GM23338 (cell line): ENCODE measurements around the gene CACNB1. TPM values are rescaled to one million over a fixed set of nuclear protein-coding genes. Genes with fewer than 3 reads are reported as not detected.
A peak's percentile ranks its signal among the peaks of the same experiment; 100 is the strongest.

Experiments
- ATAC-seq: fragments of 200-7000 bp; cut with Tn5 transposase; 3 replicates; pipeline ENCODE4 v1.9.1; 2020
- DNase-seq: peaks from one replicate; pipeline ENCODE4 v3.0.0-alpha.2; 2015; ENCODE audit warnings: low spot score
- H2AFZ ChIP-seq: fragments of 200-600 bp; sonication (generic); 2 replicates; pipeline ENCODE4 v1.8.0; 2016; ENCODE audit warnings: antibody characterized with exemption, mild to moderate bottlenecking, moderate library complexity
- H3F3A ChIP-seq: fragments of 200-600 bp; sonication (generic); replicated peaks from 2 replicates; pipeline ENCODE4 v1.8.0; 2017; ENCODE audit warnings: antibody characterized with exemption, mixed run types, low read depth
- H3K27ac ChIP-seq: fragments of 200-600 bp; sonication (generic); 2 replicates; pipeline ENCODE4 v1.6.1; 2016; ENCODE audit warnings: low read depth
- H3K27me3 ChIP-seq: fragments of 200-600 bp; sonication (generic); 2 replicates; pipeline ENCODE4 v1.8.0; 2016; ENCODE audit warnings: mild to moderate bottlenecking, mixed run types, moderate library complexity; ENCODE audit not compliant: insufficient read depth
- H3K36me3 ChIP-seq: fragments of 200-600 bp; sonication (generic); 2 replicates; pipeline ENCODE4 v1.8.0; 2016; ENCODE audit warnings: mild to moderate bottlenecking; ENCODE audit not compliant: insufficient read depth
- H3K4me1 ChIP-seq: fragments of 200-600 bp; sonication (generic); 2 replicates; pipeline ENCODE4 v1.8.0; 2016; ENCODE audit warnings: mild to moderate bottlenecking, moderate library complexity; ENCODE audit not compliant: insufficient read depth
- H3K4me2 ChIP-seq: fragments of 200-600 bp; sonication (generic); 2 replicates; pipeline ENCODE4 v1.7.1; 2017; ENCODE audit warnings: mixed run types
- H3K4me3 ChIP-seq: fragments of 200-600 bp; sonication (generic); 2 replicates; pipeline ENCODE4 v1.6.1; 2016; ENCODE audit warnings: mixed run types
- H3K79me2 ChIP-seq: fragments of 200-600 bp; sonication (generic); replicated peaks from 2 replicates; pipeline ENCODE4 v1.8.0; 2017; ENCODE audit warnings: mild to moderate bottlenecking; ENCODE audit not compliant: insufficient read depth
- H3K9me2 ChIP-seq: fragments of 200-600 bp; sonication (generic); 2 replicates; pipeline ENCODE4 v1.8.0; 2017; ENCODE audit not compliant: insufficient read depth
- H4K20me1 ChIP-seq: fragments of 200-600 bp; sonication (generic); replicated peaks from 2 replicates; pipeline ENCODE4 v1.8.0; 2017; ENCODE audit warnings: mild to moderate bottlenecking; ENCODE audit not compliant: insufficient read depth
- H3K27ac Mint-ChIP-seq: 2 replicates; pipeline ENCODE4 v1.8.0; 2020; ENCODE audit warnings: inconsistent platforms, mild to moderate bottlenecking, moderate library complexity, mixed read lengths
- H3K27me3 Mint-ChIP-seq: 3 replicates; pipeline ENCODE4 v1.8.0; 2022; ENCODE audit warnings: low read depth, mild to moderate bottlenecking, moderate library complexity, mixed read lengths, inconsistent platforms; ENCODE audit not compliant: insufficient read depth, poor library complexity
- H3K36me3 Mint-ChIP-seq: 3 replicates; pipeline ENCODE4 v1.8.0; 2021; ENCODE audit warnings: low read depth, mild to moderate bottlenecking, inconsistent platforms, moderate library complexity, mixed read lengths
- H3K4me1 Mint-ChIP-seq: 3 replicates; pipeline ENCODE4 v1.8.0; 2020; ENCODE audit warnings: mild to moderate bottlenecking, inconsistent platforms, mixed read lengths
- H3K4me3 Mint-ChIP-seq: 3 replicates; pipeline ENCODE4 v1.8.0; 2021; ENCODE audit warnings: moderate library complexity, mild to moderate bottlenecking, inconsistent platforms, mixed read lengths
- H3K9me3 Mint-ChIP-seq: 3 replicates; pipeline ENCODE4 v1.8.0; 2020; ENCODE audit warnings: moderate library complexity, mild to moderate bottlenecking, inconsistent platforms, mixed read lengths
- CREB1 ChIP-seq: fragments of 250-450 bp; sonication (Bioruptor Pico); IDR thresholded peaks from 2 replicates; pipeline ENCODE4 v1.5.0; 2020; ENCODE audit warnings: low read depth, mild to moderate bottlenecking, moderate library complexity
- ETS1 ChIP-seq: IDR thresholded peaks from 2 replicates; pipeline ENCODE4 v1.6.1; 2016; ENCODE audit warnings: antibody characterized with exemption
- EZH2 ChIP-seq: fragments of 200-600 bp; sonication (generic); IDR thresholded peaks from one replicate; pipeline ENCODE4 v1.8.0; 2017; ENCODE audit warnings: antibody characterized with exemption, mild to moderate bottlenecking, low read depth; ENCODE audit not compliant: unreplicated experiment
- EZH2phosphoT487 ChIP-seq: fragments of 200-600 bp; sonication (generic); IDR thresholded peaks from one replicate; pipeline ENCODE4 v1.8.1; 2018; ENCODE audit warnings: antibody characterized with exemption; ENCODE audit not compliant: unreplicated experiment
- JUNB ChIP-seq: IDR thresholded peaks from one replicate; pipeline ENCODE4 v1.6.1; 2016; ENCODE audit warnings: antibody characterized with exemption; ENCODE audit not compliant: unreplicated experiment
- NANOG ChIP-seq: IDR thresholded peaks from 2 replicates; pipeline ENCODE4 v1.6.1; 2016; ENCODE audit warnings: antibody characterized with exemption, borderline replicate concordance
- POLR2AphosphoS5 ChIP-seq: IDR thresholded peaks from 2 replicates; pipeline ENCODE4 v1.6.1; 2016; ENCODE audit warnings: antibody characterized with exemption, low read depth
- REST ChIP-seq: IDR thresholded peaks from one replicate; pipeline ENCODE4 v1.6.1; 2018; ENCODE audit warnings: antibody characterized with exemption; ENCODE audit not compliant: unreplicated experiment
- STAT1 ChIP-seq: IDR thresholded peaks from one replicate; pipeline ENCODE4 v1.6.1; 2016; ENCODE audit warnings: antibody characterized with exemption; ENCODE audit not compliant: unreplicated experiment
- ZNF114 ChIP-seq: fragments of 250-450 bp; sonication (Bioruptor Pico); IDR thresholded peaks from 2 replicates; pipeline ENCODE4 v1.5.0; 2020; ENCODE audit warnings: mild to moderate bottlenecking, moderate library complexity
- ZNF331 ChIP-seq: fragments of 250-450 bp; sonication (Bioruptor Pico); IDR thresholded peaks from 2 replicates; pipeline ENCODE4 v1.5.0; 2020; ENCODE audit warnings: low read depth, mild to moderate bottlenecking, moderate library complexity
- polyA plus RNA-seq: library from polyadenylated mRNA; unstranded; fragments of >200 nt; fragmentation: Nextera tagmentation; extraction: Ambion mirVana; gene quantifications from 2 replicates; pipeline ENCODE4 v1.2.1, GENCODE V29; 2016
- total RNA-seq: library from RNA; depleted of rRNA; stranded (reverse); fragments of >200 nt; shearing (Covaris generic); gene quantifications from 2 replicates; pipeline ENCODE4 v1.2.3, GENCODE V29; 2014
- TF ChIP-seq, protein P1 (sequence below), 2 experiments: fragments of 200-600 bp in 1 of 2; sonication (generic) in 1 of 2; conservative IDR thresholded peaks; 2 replicates each; pipeline versions ENCODE4 v1.5.1 to v1.6.1; 2016 to 2017; ENCODE audit warnings: antibody characterized with exemption in 2 of 2, low read depth in 2 of 2, mild to moderate bottlenecking in 2 of 2, moderate library complexity in 1 of 2
- TF ChIP-seq, protein P2 (sequence below): fragments of 250-450 bp; sonication (Bioruptor Pico); IDR thresholded peaks from 2 replicates; pipeline ENCODE4 v1.5.0; 2020; ENCODE audit warnings: mild to moderate bottlenecking, moderate library complexity

CACNB1 gene
- total and polyA plus RNA-seq, 2 experiments from 2014 or later, result 8.4 to 13.1 TPM

DNA sequence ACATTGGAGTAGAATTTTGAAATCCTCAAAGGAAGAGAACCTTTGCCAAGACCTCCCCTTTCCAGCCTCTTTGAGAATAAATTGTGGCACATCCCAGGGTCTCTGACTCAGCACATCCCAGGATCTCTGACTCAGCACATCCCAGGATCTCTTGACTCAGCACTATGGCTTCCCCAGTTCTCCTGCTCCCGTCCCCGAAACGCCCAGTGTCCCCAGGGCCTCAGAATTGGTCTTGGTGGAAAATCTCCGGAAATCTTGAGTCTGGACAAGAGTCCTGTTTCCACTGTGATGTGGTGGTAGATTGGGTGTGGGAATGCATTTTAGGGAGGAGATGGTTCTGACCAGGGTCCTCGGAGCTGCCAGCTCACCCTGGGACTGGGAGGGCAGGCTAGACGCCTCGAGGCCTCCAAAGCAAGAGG, 65.3 kb downstream of the CACNB1 start:
- H3K79me2 ChIP-seq, result no peaks in the 10 kb centered on the region
- H3K4me1 Mint-ChIP-seq, result peaks cover 8% of the 10 kb centered on the region; the same call in 1 of the 3 replicates
- H3K27me3 ChIP-seq, result no peaks in the 10 kb centered on the region
- H3K9me3 Mint-ChIP-seq, result peaks cover 3% of the 10 kb centered on the region; the same call in 1 of the 3 replicates
- no peak for TF ChIP-seq CREB1 (CRISPR knock-in tag)
- TF ChIP-seq STAT1, result no peak
- no peak for TF ChIP-seq ZNF331 (CRISPR knock-in tag)
- no peak for TF ChIP-seq POLR2AphosphoS5
- TF ChIP-seq, protein P1, sequence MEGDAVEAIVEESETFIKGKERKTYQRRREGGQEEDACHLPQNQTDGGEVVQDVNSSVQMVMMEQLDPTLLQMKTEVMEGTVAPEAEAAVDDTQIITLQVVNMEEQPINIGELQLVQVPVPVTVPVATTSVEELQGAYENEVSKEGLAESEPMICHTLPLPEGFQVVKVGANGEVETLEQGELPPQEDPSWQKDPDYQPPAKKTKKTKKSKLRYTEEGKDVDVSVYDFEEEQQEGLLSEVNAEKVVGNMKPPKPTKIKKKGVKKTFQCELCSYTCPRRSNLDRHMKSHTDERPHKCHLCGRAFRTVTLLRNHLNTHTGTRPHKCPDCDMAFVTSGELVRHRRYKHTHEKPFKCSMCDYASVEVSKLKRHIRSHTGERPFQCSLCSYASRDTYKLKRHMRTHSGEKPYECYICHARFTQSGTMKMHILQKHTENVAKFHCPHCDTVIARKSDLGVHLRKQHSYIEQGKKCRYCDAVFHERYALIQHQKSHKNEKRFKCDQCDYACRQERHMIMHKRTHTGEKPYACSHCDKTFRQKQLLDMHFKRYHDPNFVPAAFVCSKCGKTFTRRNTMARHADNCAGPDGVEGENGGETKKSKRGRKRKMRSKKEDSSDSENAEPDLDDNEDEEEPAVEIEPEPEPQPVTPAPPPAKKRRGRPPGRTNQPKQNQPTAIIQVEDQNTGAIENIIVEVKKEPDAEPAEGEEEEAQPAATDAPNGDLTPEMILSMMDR (conservative IDR thresholded peaks at IDR 0.05; ENCODE audit: low read depth in 2 of 2), result no peak
- TF ChIP-seq ETS1, result no peak
- no peak for TF ChIP-seq EZH2
- TF ChIP-seq JUNB, result no peak
- TF ChIP-seq REST, result no peak
- TF ChIP-seq NANOG, result no peak
- no peak for TF ChIP-seq ZNF114
- TF ChIP-seq, protein P2, sequence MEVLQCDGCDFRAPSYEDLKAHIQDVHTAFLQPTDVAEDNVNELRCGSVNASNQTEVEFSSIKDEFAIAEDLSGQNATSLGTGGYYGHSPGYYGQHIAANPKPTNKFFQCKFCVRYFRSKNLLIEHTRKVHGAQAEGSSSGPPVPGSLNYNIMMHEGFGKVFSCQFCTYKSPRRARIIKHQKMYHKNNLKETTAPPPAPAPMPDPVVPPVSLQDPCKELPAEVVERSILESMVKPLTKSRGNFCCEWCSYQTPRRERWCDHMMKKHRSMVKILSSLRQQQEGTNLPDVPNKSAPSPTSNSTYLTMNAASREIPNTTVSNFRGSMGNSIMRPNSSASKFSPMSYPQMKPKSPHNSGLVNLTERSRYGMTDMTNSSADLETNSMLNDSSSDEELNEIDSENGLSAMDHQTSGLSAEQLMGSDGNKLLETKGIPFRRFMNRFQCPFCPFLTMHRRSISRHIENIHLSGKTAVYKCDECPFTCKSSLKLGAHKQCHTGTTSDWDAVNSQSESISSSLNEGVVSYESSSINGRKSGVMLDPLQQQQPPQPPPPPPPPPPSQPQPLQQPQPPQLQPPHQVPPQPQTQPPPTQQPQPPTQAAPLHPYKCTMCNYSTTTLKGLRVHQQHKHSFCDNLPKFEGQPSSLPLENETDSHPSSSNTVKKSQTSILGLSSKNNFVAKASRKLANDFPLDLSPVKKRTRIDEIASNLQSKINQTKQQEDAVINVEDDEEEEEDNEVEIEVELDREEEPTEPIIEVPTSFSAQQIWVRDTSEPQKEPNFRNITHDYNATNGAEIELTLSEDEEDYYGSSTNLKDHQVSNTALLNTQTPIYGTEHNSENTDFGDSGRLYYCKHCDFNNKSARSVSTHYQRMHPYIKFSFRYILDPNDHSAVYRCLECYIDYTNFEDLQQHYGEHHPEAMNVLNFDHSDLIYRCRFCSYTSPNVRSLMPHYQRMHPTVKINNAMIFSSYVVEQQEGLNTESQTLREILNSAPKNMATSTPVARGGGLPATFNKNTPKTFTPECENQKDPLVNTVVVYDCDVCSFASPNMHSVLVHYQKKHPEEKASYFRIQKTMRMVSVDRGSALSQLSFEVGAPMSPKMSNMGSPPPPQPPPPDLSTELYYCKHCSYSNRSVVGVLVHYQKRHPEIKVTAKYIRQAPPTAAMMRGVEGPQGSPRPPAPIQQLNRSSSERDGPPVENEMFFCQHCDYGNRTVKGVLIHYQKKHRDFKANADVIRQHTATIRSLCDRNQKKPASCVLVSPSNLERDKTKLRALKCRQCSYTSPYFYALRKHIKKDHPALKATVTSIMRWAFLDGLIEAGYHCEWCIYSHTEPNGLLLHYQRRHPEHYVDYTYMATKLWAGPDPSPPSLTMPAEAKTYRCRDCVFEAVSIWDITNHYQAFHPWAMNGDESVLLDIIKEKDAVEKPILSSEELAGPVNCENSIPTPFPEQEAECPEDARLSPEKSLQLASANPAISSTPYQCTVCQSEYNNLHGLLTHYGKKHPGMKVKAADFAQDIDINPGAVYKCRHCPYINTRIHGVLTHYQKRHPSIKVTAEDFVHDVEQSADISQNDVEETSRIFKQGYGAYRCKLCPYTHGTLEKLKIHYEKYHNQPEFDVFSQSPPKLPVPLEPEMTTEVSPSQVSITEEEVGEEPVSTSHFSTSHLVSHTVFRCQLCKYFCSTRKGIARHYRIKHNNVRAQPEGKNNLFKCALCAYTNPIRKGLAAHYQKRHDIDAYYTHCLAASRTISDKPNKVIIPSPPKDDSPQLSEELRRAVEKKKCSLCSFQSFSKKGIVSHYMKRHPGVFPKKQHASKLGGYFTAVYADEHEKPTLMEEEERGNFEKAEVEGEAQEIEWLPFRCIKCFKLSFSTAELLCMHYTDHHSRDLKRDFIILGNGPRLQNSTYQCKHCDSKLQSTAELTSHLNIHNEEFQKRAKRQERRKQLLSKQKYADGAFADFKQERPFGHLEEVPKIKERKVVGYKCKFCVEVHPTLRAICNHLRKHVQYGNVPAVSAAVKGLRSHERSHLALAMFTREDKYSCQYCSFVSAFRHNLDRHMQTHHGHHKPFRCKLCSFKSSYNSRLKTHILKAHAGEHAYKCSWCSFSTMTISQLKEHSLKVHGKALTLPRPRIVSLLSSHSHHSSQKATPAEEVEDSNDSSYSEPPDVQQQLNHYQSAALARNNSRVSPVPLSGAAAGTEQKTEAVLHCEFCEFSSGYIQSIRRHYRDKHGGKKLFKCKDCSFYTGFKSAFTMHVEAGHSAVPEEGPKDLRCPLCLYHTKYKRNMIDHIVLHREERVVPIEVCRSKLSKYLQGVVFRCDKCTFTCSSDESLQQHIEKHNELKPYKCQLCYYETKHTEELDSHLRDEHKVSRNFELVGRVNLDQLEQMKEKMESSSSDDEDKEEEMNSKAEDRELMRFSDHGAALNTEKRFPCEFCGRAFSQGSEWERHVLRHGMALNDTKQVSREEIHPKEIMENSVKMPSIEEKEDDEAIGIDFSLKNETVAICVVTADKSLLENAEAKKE, result no peak
- no peak for TF ChIP-seq EZH2phosphoT487
- ATAC-seq, result peak; percentile 29; the same call in 2 of the 3 replicates
- H4K20me1 ChIP-seq, result no peaks in the 10 kb centered on the region
- no peaks in the 10 kb centered on the region for H3K9me2 ChIP-seq
- H3K36me3 ChIP-seq, result no peaks in the 10 kb centered on the region
- no peak overlapping the region for H3K4me3 ChIP-seq
- peak overlapping the region; percentile 11; the same call in 1 of the 2 replicates for H3K27ac Mint-ChIP-seq
- peak; percentile 43 for DNase-seq
- no peaks in the 10 kb centered on the region for H3K4me1 ChIP-seq
- H3F3A ChIP-seq, result no peaks in the 10 kb centered on the region
- H3K36me3 Mint-ChIP-seq, result no peaks in the 10 kb centered on the region
- peak overlapping the region; percentile 59; the same call in 1 of the 2 replicates for H2AFZ ChIP-seq
- no peak overlapping the region for H3K27ac ChIP-seq
- H3K4me3 Mint-ChIP-seq, result no peak overlapping the region
- H3K4me2 ChIP-seq, result no peak overlapping the region
- H3K27me3 Mint-ChIP-seq, result peaks cover 14% of the 10 kb centered on the region
